Liver (tissue), 3 donors: ENCODE data around the gene ARCN1.

Experiments used
- FOXA1 ChIP-seq: IDR thresholded peaks from 2 replicates; pipeline ENCODE4 v1.6.1; 2016; ENCODE audit warnings: antibody characterized with exemption
- GABPA ChIP-seq, 2 donors: IDR thresholded peaks in 1 of 2; conservative IDR thresholded peaks in 1 of 2; 2 replicates each; pipeline ENCODE4 v1.6.1; 2016; ENCODE audit warnings: antibody characterized with exemption in 2 of 2, mild to moderate bottlenecking in 1 of 2, moderate library complexity in 1 of 2
- HNF4G ChIP-seq: IDR thresholded peaks from 2 replicates; pipeline ENCODE4 v1.6.1; 2016; ENCODE audit warnings: antibody characterized with exemption
- JUND ChIP-seq, 2 donors: IDR thresholded peaks; 2 replicates each; pipeline ENCODE4 v1.6.1; 2016; ENCODE audit warnings: antibody characterized with exemption in 2 of 2
- NR2F2 ChIP-seq: IDR thresholded peaks from 2 replicates; pipeline ENCODE4 v1.6.1; 2016; ENCODE audit warnings: antibody characterized with exemption
- RAD21 ChIP-seq, 2 donors: IDR thresholded peaks; 2 replicates each; pipeline ENCODE4 v1.6.1; 2016; ENCODE audit warnings: antibody characterized with exemption in 2 of 2, mild to moderate bottlenecking in 2 of 2
- RXRA ChIP-seq, 2 donors: IDR thresholded peaks; 2 replicates each; pipeline ENCODE4 v1.6.1; 2017 to 2018; ENCODE audit warnings: antibody characterized with exemption in 2 of 2, mild to moderate bottlenecking in 1 of 2
- TAF1 ChIP-seq: conservative IDR thresholded peaks from 2 replicates; pipeline ENCODE4 v1.6.1; 2016; ENCODE audit warnings: antibody characterized with exemption, mild to moderate bottlenecking
- YY1 ChIP-seq: IDR thresholded peaks from 2 replicates; pipeline ENCODE4 v1.6.1; 2016; ENCODE audit warnings: antibody characterized with exemption, mild to moderate bottlenecking
- TF ChIP-seq, protein P1 (sequence below): fragments of 150-350 bp; IDR thresholded peaks from 2 replicates; pipeline ENCODE4 v1.5.1; 2017; ENCODE audit warnings: improper control_type of control experiment, low read depth, low read length; ENCODE audit not compliant: missing input control
- TF ChIP-seq, protein P2 (sequence below): IDR thresholded peaks from 2 replicates; pipeline ENCODE4 v1.6.1; 2016; ENCODE audit warnings: antibody characterized with exemption, mild to moderate bottlenecking
- TF ChIP-seq, protein P3 (sequence below): IDR thresholded peaks from 2 replicates; pipeline ENCODE4 v1.6.1; 2016; ENCODE audit warnings: antibody characterized with exemption
- TF ChIP-seq, protein P4 (sequence below): IDR thresholded peaks from 2 replicates; pipeline ENCODE4 v1.6.1; 2016; ENCODE audit warnings: antibody characterized with exemption
- TF ChIP-seq, protein P5 (sequence below): IDR thresholded peaks from 2 replicates; pipeline ENCODE4 v1.6.1; 2016; ENCODE audit warnings: antibody characterized with exemption
- donor health status: healthy.
- donor health status: healthy.

DNA sequence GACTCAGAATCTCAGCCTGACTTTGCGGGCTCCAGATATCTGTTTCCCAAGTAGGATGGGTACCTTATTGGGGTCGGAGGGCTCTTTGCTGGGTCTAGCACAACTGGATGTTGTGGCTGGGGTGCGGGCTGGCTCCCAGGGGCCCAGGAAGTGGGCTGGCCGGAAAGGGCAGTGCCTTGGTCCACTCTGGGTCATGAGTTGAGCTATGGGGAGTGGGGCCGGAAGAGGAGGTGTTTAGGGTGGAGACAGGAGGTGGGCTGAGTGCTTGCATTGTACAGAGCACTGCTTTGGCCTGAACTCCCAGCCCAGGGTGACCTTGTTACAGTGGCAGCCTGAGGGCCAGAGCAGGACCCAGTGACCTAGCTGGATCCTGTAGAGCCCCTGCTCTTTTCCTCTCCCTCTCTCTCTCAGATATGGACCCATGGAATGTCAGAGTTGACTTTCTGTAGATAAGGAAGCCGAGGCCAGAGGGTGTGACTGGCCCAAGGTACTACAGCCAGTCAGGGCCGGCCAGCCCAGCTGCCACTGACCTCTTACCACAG is 48.4 kb downstream of the ARCN1 start:
- TF ChIP-seq, protein P1, sequence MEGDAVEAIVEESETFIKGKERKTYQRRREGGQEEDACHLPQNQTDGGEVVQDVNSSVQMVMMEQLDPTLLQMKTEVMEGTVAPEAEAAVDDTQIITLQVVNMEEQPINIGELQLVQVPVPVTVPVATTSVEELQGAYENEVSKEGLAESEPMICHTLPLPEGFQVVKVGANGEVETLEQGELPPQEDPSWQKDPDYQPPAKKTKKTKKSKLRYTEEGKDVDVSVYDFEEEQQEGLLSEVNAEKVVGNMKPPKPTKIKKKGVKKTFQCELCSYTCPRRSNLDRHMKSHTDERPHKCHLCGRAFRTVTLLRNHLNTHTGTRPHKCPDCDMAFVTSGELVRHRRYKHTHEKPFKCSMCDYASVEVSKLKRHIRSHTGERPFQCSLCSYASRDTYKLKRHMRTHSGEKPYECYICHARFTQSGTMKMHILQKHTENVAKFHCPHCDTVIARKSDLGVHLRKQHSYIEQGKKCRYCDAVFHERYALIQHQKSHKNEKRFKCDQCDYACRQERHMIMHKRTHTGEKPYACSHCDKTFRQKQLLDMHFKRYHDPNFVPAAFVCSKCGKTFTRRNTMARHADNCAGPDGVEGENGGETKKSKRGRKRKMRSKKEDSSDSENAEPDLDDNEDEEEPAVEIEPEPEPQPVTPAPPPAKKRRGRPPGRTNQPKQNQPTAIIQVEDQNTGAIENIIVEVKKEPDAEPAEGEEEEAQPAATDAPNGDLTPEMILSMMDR: no peak
- TF ChIP-seq RAD21 (IDR thresholded peaks at IDR 0.05) (no peak), RXRA (IDR thresholded peaks at IDR 0.05) (no peak), JUND (IDR thresholded peaks at IDR 0.05) (no peak), TAF1 (no peak), HNF4G (no peak), GABPA (IDR thresholded peaks at IDR 0.05 in 1 of 2, conservative IDR thresholded peaks at IDR 0.05 in 1 of 2) (no peak), NR2F2 (peak; percentile 63), YY1 (no peak), FOXA1 (no peak)
- TF ChIP-seq, protein P2, sequence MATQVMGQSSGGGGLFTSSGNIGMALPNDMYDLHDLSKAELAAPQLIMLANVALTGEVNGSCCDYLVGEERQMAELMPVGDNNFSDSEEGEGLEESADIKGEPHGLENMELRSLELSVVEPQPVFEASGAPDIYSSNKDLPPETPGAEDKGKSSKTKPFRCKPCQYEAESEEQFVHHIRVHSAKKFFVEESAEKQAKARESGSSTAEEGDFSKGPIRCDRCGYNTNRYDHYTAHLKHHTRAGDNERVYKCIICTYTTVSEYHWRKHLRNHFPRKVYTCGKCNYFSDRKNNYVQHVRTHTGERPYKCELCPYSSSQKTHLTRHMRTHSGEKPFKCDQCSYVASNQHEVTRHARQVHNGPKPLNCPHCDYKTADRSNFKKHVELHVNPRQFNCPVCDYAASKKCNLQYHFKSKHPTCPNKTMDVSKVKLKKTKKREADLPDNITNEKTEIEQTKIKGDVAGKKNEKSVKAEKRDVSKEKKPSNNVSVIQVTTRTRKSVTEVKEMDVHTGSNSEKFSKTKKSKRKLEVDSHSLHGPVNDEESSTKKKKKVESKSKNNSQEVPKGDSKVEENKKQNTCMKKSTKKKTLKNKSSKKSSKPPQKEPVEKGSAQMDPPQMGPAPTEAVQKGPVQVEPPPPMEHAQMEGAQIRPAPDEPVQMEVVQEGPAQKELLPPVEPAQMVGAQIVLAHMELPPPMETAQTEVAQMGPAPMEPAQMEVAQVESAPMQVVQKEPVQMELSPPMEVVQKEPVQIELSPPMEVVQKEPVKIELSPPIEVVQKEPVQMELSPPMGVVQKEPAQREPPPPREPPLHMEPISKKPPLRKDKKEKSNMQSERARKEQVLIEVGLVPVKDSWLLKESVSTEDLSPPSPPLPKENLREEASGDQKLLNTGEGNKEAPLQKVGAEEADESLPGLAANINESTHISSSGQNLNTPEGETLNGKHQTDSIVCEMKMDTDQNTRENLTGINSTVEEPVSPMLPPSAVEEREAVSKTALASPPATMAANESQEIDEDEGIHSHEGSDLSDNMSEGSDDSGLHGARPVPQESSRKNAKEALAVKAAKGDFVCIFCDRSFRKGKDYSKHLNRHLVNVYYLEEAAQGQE: no peak
- TF ChIP-seq, protein P3, sequence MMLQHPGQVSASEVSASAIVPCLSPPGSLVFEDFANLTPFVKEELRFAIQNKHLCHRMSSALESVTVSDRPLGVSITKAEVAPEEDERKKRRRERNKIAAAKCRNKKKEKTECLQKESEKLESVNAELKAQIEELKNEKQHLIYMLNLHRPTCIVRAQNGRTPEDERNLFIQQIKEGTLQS: no peak
- TF ChIP-seq, protein P4, sequence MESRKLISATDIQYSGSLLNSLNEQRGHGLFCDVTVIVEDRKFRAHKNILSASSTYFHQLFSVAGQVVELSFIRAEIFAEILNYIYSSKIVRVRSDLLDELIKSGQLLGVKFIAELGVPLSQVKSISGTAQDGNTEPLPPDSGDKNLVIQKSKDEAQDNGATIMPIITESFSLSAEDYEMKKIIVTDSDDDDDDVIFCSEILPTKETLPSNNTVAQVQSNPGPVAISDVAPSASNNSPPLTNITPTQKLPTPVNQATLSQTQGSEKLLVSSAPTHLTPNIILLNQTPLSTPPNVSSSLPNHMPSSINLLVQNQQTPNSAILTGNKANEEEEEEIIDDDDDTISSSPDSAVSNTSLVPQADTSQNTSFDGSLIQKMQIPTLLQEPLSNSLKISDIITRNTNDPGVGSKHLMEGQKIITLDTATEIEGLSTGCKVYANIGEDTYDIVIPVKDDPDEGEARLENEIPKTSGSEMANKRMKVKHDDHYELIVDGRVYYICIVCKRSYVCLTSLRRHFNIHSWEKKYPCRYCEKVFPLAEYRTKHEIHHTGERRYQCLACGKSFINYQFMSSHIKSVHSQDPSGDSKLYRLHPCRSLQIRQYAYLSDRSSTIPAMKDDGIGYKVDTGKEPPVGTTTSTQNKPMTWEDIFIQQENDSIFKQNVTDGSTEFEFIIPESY: no peak
- TF ChIP-seq, protein P5, sequence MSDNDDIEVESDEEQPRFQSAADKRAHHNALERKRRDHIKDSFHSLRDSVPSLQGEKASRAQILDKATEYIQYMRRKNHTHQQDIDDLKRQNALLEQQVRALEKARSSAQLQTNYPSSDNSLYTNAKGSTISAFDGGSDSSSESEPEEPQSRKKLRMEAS: no peak
